ENCODE data around the gene TMEM123.
A peak's percentile ranks its signal among the peaks of the same experiment; 100 is the strongest.

TMEM123 gene

GRCh38 chr11:102451041-102451680 lies 1.4 kb downstream of the TMEM123 start:
- H3K4me3 ChIP-seq (ENCODE audit: low read length, poor library complexity, severe bottlenecking): peak overlapping the region; percentile 96
- peak overlapping the region; percentile 96 for H3K4me2 ChIP-seq (ENCODE audit: low read depth, low read length, poor library complexity, severe bottlenecking)
- peaks cover 8% of the 10 kb centered on the region for H3K27me3 ChIP-seq (ENCODE audit: insufficient read depth, low read length, poor library complexity, severe bottlenecking)
- TF ChIP-seq CTCF (conservative IDR thresholded peaks at IDR 0.05; ENCODE audit: low read length): no peak
- H3K4me1 ChIP-seq (ENCODE audit: insufficient read depth, low read length, poor library complexity, severe bottlenecking): peaks cover 81% of the 10 kb centered on the region
- H3K9me3 ChIP-seq (ENCODE audit: insufficient read depth, low read depth, low read length): no peaks in the 10 kb centered on the region
- peak overlapping the region; percentile 98 for H3K9ac ChIP-seq (ENCODE audit: low read depth, low read length, poor library complexity, severe bottlenecking)
- H2AFZ ChIP-seq (ENCODE audit: low read length): no peak overlapping the region
- H3K36me3 ChIP-seq (ENCODE audit: insufficient read depth, low read length): peaks cover 26% of the 10 kb centered on the region
- peaks cover 5% of the 10 kb centered on the region for H3F3A ChIP-seq (ENCODE audit: low read depth)
- H4K20me1 ChIP-seq (ENCODE audit: insufficient read depth, low read length, poor library complexity, severe bottlenecking): peaks cover 55% of the 10 kb centered on the region
- H3K9me2 ChIP-seq (replicated peaks; ENCODE audit: low read depth, low read length): no peaks in the 10 kb centered on the region
- H3K79me2 ChIP-seq (ENCODE audit: insufficient read depth, low read length): peaks cover 73% of the 10 kb centered on the region

GRCh38 chr11:102449651-102450570 lies 2.7 kb downstream of the TMEM123 start:
- Histone ChIP-seq H3K9me3 (ENCODE audit: insufficient read depth, low read depth, low read length) (no peaks in the 10 kb centered on the region), H3K9me2 (replicated peaks; ENCODE audit: low read depth, low read length) (no peaks in the 10 kb centered on the region), H3K4me2 (ENCODE audit: low read depth, low read length, poor library complexity, severe bottlenecking) (peak overlapping the region; percentile 96), H3F3A (ENCODE audit: low read depth) (peaks cover 5% of the 10 kb centered on the region), H3K4me3 (ENCODE audit: low read length, poor library complexity, severe bottlenecking) (peak overlapping the region; percentile 96), H3K9ac (ENCODE audit: low read depth, low read length, poor library complexity, severe bottlenecking) (peak overlapping the region; percentile 98), H3K4me1 (ENCODE audit: insufficient read depth, low read length, poor library complexity, severe bottlenecking) (peaks cover 77% of the 10 kb centered on the region), H4K20me1 (ENCODE audit: insufficient read depth, low read length, poor library complexity, severe bottlenecking) (peaks cover 67% of the 10 kb centered on the region), H3K27me3 (ENCODE audit: insufficient read depth, low read length, poor library complexity, severe bottlenecking) (peaks cover 8% of the 10 kb centered on the region), H3K36me3 (ENCODE audit: insufficient read depth, low read length) (peaks cover 39% of the 10 kb centered on the region), H3K79me2 (ENCODE audit: insufficient read depth, low read length) (peaks cover 86% of the 10 kb centered on the region), H2AFZ (ENCODE audit: low read length) (no peak overlapping the region)
- TF ChIP-seq CTCF (conservative IDR thresholded peaks at IDR 0.05; ENCODE audit: low read length): no peak
- TF ChIP-seq EZH2phosphoT487 (IDR thresholded peaks at IDR 0.05; ENCODE audit: borderline replicate concordance): no peak

GRCh38 chr11:102448869-102449224 lies 3.7 kb downstream of the TMEM123 start:
- H3K4me3 ChIP-seq (ENCODE audit: low read length, poor library complexity, severe bottlenecking): peak overlapping the region; percentile 96
- TF ChIP-seq EZH2phosphoT487 (IDR thresholded peaks at IDR 0.05; ENCODE audit: borderline replicate concordance): no peak
- H3K4me2 ChIP-seq (ENCODE audit: low read depth, low read length, poor library complexity, severe bottlenecking): peak overlapping the region; percentile 96
- H3K36me3 ChIP-seq (ENCODE audit: insufficient read depth, low read length): peaks cover 47% of the 10 kb centered on the region
- H3K4me1 ChIP-seq (ENCODE audit: insufficient read depth, low read length, poor library complexity, severe bottlenecking): peaks cover 66% of the 10 kb centered on the region
- no peak overlapping the region for H2AFZ ChIP-seq (ENCODE audit: low read length)
- H3K9me3 ChIP-seq (ENCODE audit: insufficient read depth, low read depth, low read length): no peaks in the 10 kb centered on the region
- peaks cover 5% of the 10 kb centered on the region for H3F3A ChIP-seq (ENCODE audit: low read depth)
- peaks cover 73% of the 10 kb centered on the region for H4K20me1 ChIP-seq (ENCODE audit: insufficient read depth, low read length, poor library complexity, severe bottlenecking)
- H3K9me2 ChIP-seq (replicated peaks; ENCODE audit: low read depth, low read length): no peaks in the 10 kb centered on the region
- peaks cover 92% of the 10 kb centered on the region for H3K79me2 ChIP-seq (ENCODE audit: insufficient read depth, low read length)
- peaks cover 8% of the 10 kb centered on the region for H3K27me3 ChIP-seq (ENCODE audit: insufficient read depth, low read length, poor library complexity, severe bottlenecking)
- peak overlapping the region; percentile 98 for H3K9ac ChIP-seq (ENCODE audit: low read depth, low read length, poor library complexity, severe bottlenecking)

Measured in Loucy (cell line).